ENCODE results near the gene GPR180.
"Not testable (repeated sequence)": the region's sequence is repeated elsewhere in the genome, so short reads cannot be mapped to it uniquely, and the experiment has no call there.

The GPR180 gene

GRCh38 chr13:94636942-94637578 is 35.4 kb downstream of the GPR180 start:
- peaks cover 27% of the 10 kb centered on the region for H3K9me3 Mint-ChIP-seq
- no peak for TF ChIP-seq CTCF (IDR thresholded peaks at IDR 0.05)

GRCh38 chr13:94637677-94638076 is 36.0 kb downstream of the GPR180 start:
- not testable (repeated sequence) for H3K27me3 Mint-ChIP-seq (ENCODE audit: low read depth, poor library complexity); H3K4me3 Mint-ChIP-seq; H3K27ac Mint-ChIP-seq; DNase-seq; H3K4me1 Mint-ChIP-seq; H3K36me3 Mint-ChIP-seq (ENCODE audit: low read depth)
- H3K9me3 Mint-ChIP-seq = peaks cover 27% of the 10 kb centered on the region

More at GRCh38 chr13:94636942-94637578, 35.4 kb downstream of the GPR180 start:
- no peaks in the 10 kb centered on the region for H3K4me1 Mint-ChIP-seq
- H3K4me3 Mint-ChIP-seq = no peak overlapping the region
- no peak for DNase-seq
- H3K36me3 Mint-ChIP-seq (ENCODE audit: low read depth) = peaks cover 6% of the 10 kb centered on the region
- peaks cover 4% of the 10 kb centered on the region for H3K27me3 Mint-ChIP-seq (ENCODE audit: low read depth, poor library complexity)
- H3K27ac Mint-ChIP-seq = no peak overlapping the region

- peaks cover 27% of the 10 kb centered on the region for H3K9me3 Mint-ChIP-seq
- no peak overlapping the region for H3K27ac Mint-ChIP-seq
- peaks cover 4% of the 10 kb centered on the region for H3K27me3 Mint-ChIP-seq (ENCODE audit: low read depth, poor library complexity)
- no peak for DNase-seq
- H3K4me1 Mint-ChIP-seq = no peaks in the 10 kb centered on the region
- no peak overlapping the region for H3K4me3 Mint-ChIP-seq
- TF ChIP-seq CTCF (IDR thresholded peaks at IDR 0.05) = no peak
- no peaks in the 10 kb centered on the region for H3K36me3 Mint-ChIP-seq (ENCODE audit: low read depth)
Measured at GRCh38 chr13:94640721-94641120, 39.1 kb downstream of the GPR180 start.

- no peak overlapping the region for H3K27ac Mint-ChIP-seq
Measured at GRCh38 chr13:94641409-94641941, 39.8 kb downstream of the GPR180 start.

GRCh38 chr13:94646904-94647303 is 45.2 kb downstream of the GPR180 start:
- no peak for DNase-seq
- no peaks in the 10 kb centered on the region for H3K4me1 Mint-ChIP-seq

More at GRCh38 chr13:94641409-94641941, 39.8 kb downstream of the GPR180 start:
- H3K4me1 Mint-ChIP-seq = no peaks in the 10 kb centered on the region
- H3K4me3 Mint-ChIP-seq = no peak overlapping the region
- H3K9me3 Mint-ChIP-seq = peaks cover 21% of the 10 kb centered on the region
- no peak for TF ChIP-seq CTCF (IDR thresholded peaks at IDR 0.05)
- no peak for DNase-seq
- no peaks in the 10 kb centered on the region for H3K36me3 Mint-ChIP-seq (ENCODE audit: low read depth)
- H3K27me3 Mint-ChIP-seq (ENCODE audit: low read depth, poor library complexity) = peaks cover 4% of the 10 kb centered on the region

GRCh38 chr13:94656176-94656575 is 54.5 kb downstream of the GPR180 start:
- Mint-ChIP-seq H3K4me3 (no peak overlapping the region), H3K4me1 (peaks cover 7% of the 10 kb centered on the region), H3K27ac (no peak overlapping the region), H3K9me3 (peaks cover 8% of the 10 kb centered on the region), H3K27me3 (ENCODE audit: low read depth, poor library complexity) (peaks cover 18% of the 10 kb centered on the region), H3K36me3 (ENCODE audit: low read depth) (no peaks in the 10 kb centered on the region)
- no peak for TF ChIP-seq CTCF (IDR thresholded peaks at IDR 0.05)
- DNase-seq = no peak

More at GRCh38 chr13:94646904-94647303, 45.2 kb downstream of the GPR180 start:
- Mint-ChIP-seq H3K27me3 (ENCODE audit: low read depth, poor library complexity) (peaks cover 6% of the 10 kb centered on the region), H3K4me3 (no peak overlapping the region), H3K36me3 (ENCODE audit: low read depth) (no peaks in the 10 kb centered on the region), H3K9me3 (no peaks in the 10 kb centered on the region), H3K27ac (no peak overlapping the region)
- TF ChIP-seq CTCF (IDR thresholded peaks at IDR 0.05) = no peak
